H9 (cell line): ENCODE results near the gene CHSY1. TPM values are rescaled to one million over a fixed set of nuclear protein-coding genes. Genes with fewer than 3 reads are reported as not detected.

Experiments
- DNase-seq: peaks from one replicate; pipeline ENCODE4 v3.0.0-alpha.2; 2017
- H2AFZ ChIP-seq: one replicate; pipeline ENCODE4 v1.6.1; 2013; ENCODE audit warnings: mild to moderate bottlenecking, low read length, control low read depth, moderate library complexity
- H2AK5ac ChIP-seq: 2 replicates; pipeline ENCODE4 v1.6.1; 2013; ENCODE audit warnings: low read length, control low read depth, mixed read lengths; ENCODE audit not compliant: insufficient read length
- H2BK120ac ChIP-seq: one replicate; pipeline ENCODE4 v1.6.1; 2013; ENCODE audit warnings: low read depth, mild to moderate bottlenecking, low read length, control low read depth, inconsistent platforms; ENCODE audit not compliant: poor library complexity, severe bottlenecking
- H2BK12ac ChIP-seq: 2 replicates; pipeline ENCODE4 v1.6.1; 2013; ENCODE audit warnings: low read length, control low read depth, mixed read lengths, low read depth; ENCODE audit not compliant: insufficient read length
- H2BK15ac ChIP-seq: 2 replicates; pipeline ENCODE4 v1.6.1; 2013; ENCODE audit warnings: low read depth, low read length, control low read depth
- H2BK20ac ChIP-seq: one replicate; pipeline ENCODE4 v1.6.1; 2013; ENCODE audit warnings: low read depth, mild to moderate bottlenecking, low read length, control low read depth, inconsistent platforms; ENCODE audit not compliant: poor library complexity, severe bottlenecking
- H2BK5ac ChIP-seq: 2 replicates; pipeline ENCODE4 v1.6.1; 2013; ENCODE audit warnings: low read length, control low read depth, mixed read lengths; ENCODE audit not compliant: insufficient read length
- H3K14ac ChIP-seq: 2 replicates; pipeline ENCODE4 v1.6.1; 2013; ENCODE audit warnings: low read length, control low read depth; ENCODE audit not compliant: insufficient read depth
- H3K18ac ChIP-seq: 2 replicates; pipeline ENCODE4 v1.6.1; 2013; ENCODE audit warnings: low read depth, mild to moderate bottlenecking, mixed read lengths, low read length, control low read depth; ENCODE audit not compliant: insufficient read length
- H3K23ac ChIP-seq: 2 replicates; pipeline ENCODE4 v1.6.1; 2013; ENCODE audit warnings: low read length, control low read depth, mixed read lengths, low read depth; ENCODE audit not compliant: insufficient read length
- H3K23me2 ChIP-seq: 2 replicates; pipeline ENCODE4 v1.6.1; 2013; ENCODE audit warnings: low read depth, mild to moderate bottlenecking, mixed read lengths, low read length, control low read depth; ENCODE audit not compliant: insufficient read length, poor library complexity, severe bottlenecking
- H3K27ac ChIP-seq: 2 replicates; pipeline ENCODE4 v1.5.1; 2013; ENCODE audit warnings: low read length, control low read depth, mixed read lengths, low read depth; ENCODE audit not compliant: insufficient read length
- H3K27me3 ChIP-seq: 2 replicates; pipeline ENCODE4 v1.6.1; 2013; ENCODE audit warnings: low read length, control low read depth, inconsistent platforms; ENCODE audit not compliant: insufficient read depth
- H3K4ac ChIP-seq: 2 replicates; pipeline ENCODE4 v1.6.1; 2013; ENCODE audit warnings: low read depth, mild to moderate bottlenecking, control low read depth, inconsistent platforms, low read length, moderate library complexity
- H3K4me1 ChIP-seq: 2 replicates; pipeline ENCODE4 v1.6.1; 2013; ENCODE audit warnings: low read length, control low read depth, inconsistent platforms; ENCODE audit not compliant: insufficient read depth
- H3K4me2 ChIP-seq: 2 replicates; pipeline ENCODE4 v1.6.1; 2013; ENCODE audit warnings: low read length, control low read depth, mixed read lengths; ENCODE audit not compliant: insufficient read length, insufficient read depth
- H3K56ac ChIP-seq: 2 replicates; pipeline ENCODE4 v1.6.1; 2013; ENCODE audit warnings: low read depth, mild to moderate bottlenecking, mixed read lengths, low read length, control low read depth; ENCODE audit not compliant: insufficient read length
- H3K79me1 ChIP-seq: 2 replicates; pipeline ENCODE4 v1.6.1; 2013; ENCODE audit warnings: low read depth, mild to moderate bottlenecking, moderate library complexity, low read length, control low read depth, inconsistent platforms; ENCODE audit not compliant: insufficient read depth, poor library complexity, severe bottlenecking
- H3K79me2 ChIP-seq: 2 replicates; pipeline ENCODE4 v1.6.1; 2013; ENCODE audit warnings: low read length, control low read depth, inconsistent platforms; ENCODE audit not compliant: insufficient read depth
- H3K9ac ChIP-seq: 2 replicates; pipeline ENCODE4 v1.6.1; 2013; ENCODE audit warnings: low read length, control low read depth, mixed read lengths; ENCODE audit not compliant: insufficient read length; ENCODE audit errors: extremely low read depth
- H3K9me3 ChIP-seq: one replicate; pipeline ENCODE4 v1.6.1; 2013; ENCODE audit warnings: low read depth, low read length, inconsistent platforms; ENCODE audit not compliant: control insufficient read depth
- H3T11ph ChIP-seq: one replicate; pipeline ENCODE4 v1.6.1; 2013; ENCODE audit warnings: mild to moderate bottlenecking, low read length, control low read depth, inconsistent platforms
- H4K20me1 ChIP-seq: one replicate; pipeline ENCODE4 v1.6.1; 2013; ENCODE audit not compliant: control insufficient read depth, insufficient read length, insufficient read depth
- H4K5ac ChIP-seq: 2 replicates; pipeline ENCODE4 v1.6.1; 2013; ENCODE audit warnings: low read depth, mild to moderate bottlenecking, mixed read lengths, low read length, control low read depth; ENCODE audit not compliant: insufficient read length
- H4K8ac ChIP-seq: replicated peaks from 2 replicates; pipeline ENCODE4 v1.6.1; 2013; ENCODE audit warnings: low read length, control low read depth, mixed read lengths, low read depth; ENCODE audit not compliant: insufficient read length
- H4K91ac ChIP-seq: 2 replicates; pipeline ENCODE4 v1.6.1; 2013; ENCODE audit warnings: low read depth, mild to moderate bottlenecking, moderate library complexity, mixed read lengths, low read length, control low read depth; ENCODE audit not compliant: insufficient read length
- H3K27ac Mint-ChIP-seq, 3 experiments: 2 replicates in 2 of 3; 3 replicates in 1 of 3; pipeline ENCODE4 v1.8.0; 2020 to 2021; ENCODE audit warnings: mixed read lengths in 3 of 3, mild to moderate bottlenecking in 1 of 3, moderate library complexity in 1 of 3
- H3K27me3 Mint-ChIP-seq: 2 replicates; pipeline ENCODE4 v1.8.0; 2021; ENCODE audit warnings: low read depth, mild to moderate bottlenecking, moderate library complexity, mixed read lengths
- H3K36me3 Mint-ChIP-seq, 3 experiments: 2 replicates in 2 of 3; 3 replicates in 1 of 3; pipeline ENCODE4 v1.8.0; 2020 to 2021; ENCODE audit warnings: low read depth in 3 of 3, mixed read lengths in 3 of 3; ENCODE audit not compliant: insufficient read depth in 1 of 3
- H3K4me1 Mint-ChIP-seq, 2 experiments: 2 replicates each; pipeline ENCODE4 v1.8.0; 2020; ENCODE audit warnings: mixed read lengths in 2 of 2
- H3K4me3 Mint-ChIP-seq, 2 experiments: 2 replicates in 1 of 2; 3 replicates in 1 of 2; pipeline ENCODE4 v1.8.0; 2020 to 2021; ENCODE audit warnings: mild to moderate bottlenecking in 2 of 2, mixed read lengths in 2 of 2, moderate library complexity in 1 of 2
- H3K9me3 Mint-ChIP-seq, 2 experiments: 2 replicates in 1 of 2; 3 replicates in 1 of 2; pipeline ENCODE4 v1.8.0; 2020; ENCODE audit warnings: mild to moderate bottlenecking in 2 of 2, mixed read lengths in 2 of 2, moderate library complexity in 1 of 2
- CTCF ChIP-seq: fragments of 200-600 bp; sonication (generic); conservative IDR thresholded peaks from 3 replicates; pipeline ENCODE4 v1.8.0; 2021; ENCODE audit warnings: antibody characterized with exemption, mild to moderate bottlenecking
- WGBS: extraction: QIAGEN DNeasy Blood & Tissue Kit; methylation state at CpG from one replicate; pipeline ENCODE4 v1.1.7; 2013; ENCODE audit warnings: missing lambda C conversion rate, low lambda C conversion rate, mixed read lengths; ENCODE audit not compliant: insufficient read length; ENCODE audit errors: extremely low coverage; 5-methylcytosine and 5-hydroxymethylcytosine counted together
- total RNA-seq: library from RNA; stranded (reverse); gene quantifications from 2 replicates; pipeline ENCODE4 v1.2.1, GENCODE V29; 2021

Gene CHSY1
- total RNA-seq, 1 experiment from 2014 or later, result 68.3 TPM

- Histone ChIP-seq H3K4me2 (no peak overlapping the region), H2BK120ac (no peak overlapping the region), H2BK12ac (no peak overlapping the region), H3K79me1 (no peaks in the 10 kb centered on the region), H3K4ac (no peak overlapping the region), H2BK15ac (no peak overlapping the region), H3K23ac (no peak overlapping the region), H3K27ac (no peak overlapping the region), H4K5ac (no peak overlapping the region), H3K56ac (no peak overlapping the region), H3K9me3 (no peaks in the 10 kb centered on the region), H3K23me2 (no peaks in the 10 kb centered on the region), H2BK5ac (no peak overlapping the region), H3K14ac (no peak overlapping the region), H3K18ac (no peak overlapping the region), H3K79me2 (no peaks in the 10 kb centered on the region), H3T11ph (no peak overlapping the region), H4K8ac (no peak overlapping the region), H4K91ac (no peak overlapping the region), H2BK20ac (no peak overlapping the region), H3K9ac (no peak overlapping the region), H4K20me1 (no peaks in the 10 kb centered on the region), H3K27me3 (no peaks in the 10 kb centered on the region), H2AFZ (no peak overlapping the region), H2AK5ac (no peak overlapping the region), H3K4me1 (no peaks in the 10 kb centered on the region)
- no peak overlapping the region for H3K4me3 Mint-ChIP-seq
- no peaks in the 10 kb centered on the region; a peak in 1 of 4 replicates for H3K4me1 Mint-ChIP-seq
- no peak for DNase-seq
- peak overlapping the region in 1 of 3 experiments; percentile 49; a peak in 1 of 7 replicates for H3K27ac Mint-ChIP-seq
- H3K9me3 Mint-ChIP-seq, result no peaks in the 10 kb centered on the region
- H3K36me3 Mint-ChIP-seq, result no peaks in the 10 kb centered on the region
- no CpG with 5 or more reads among the region's 4 CpGs for WGBS
- H3K27me3 Mint-ChIP-seq, result peaks cover 3% of the 10 kb centered on the region
- no peak for TF ChIP-seq CTCF
These were observed 106.5 kb downstream of the CHSY1 start for GRCh38 chr15:101145362-101145761.
